Adrenal gland (tissue), 5 donors: Measurements from ENCODE around the gene CENPT.

Experiments
- CTCF ChIP-seq, 6 experiments: fragments of 450-650 bp in 4 of 6; fragments of 200-600 bp in 2 of 6; sonication (generic) in 1 of 6; IDR thresholded peaks; 1 replicate in 5 of 6; 2 replicates in 1 of 6; pipeline versions ENCODE4 v1.5.1 to v1.8.0; 2016 to 2021; ENCODE audit warnings: antibody characterized with exemption in 6 of 6, mild to moderate bottlenecking in 2 of 6, moderate library complexity in 1 of 6
- POLR2A ChIP-seq, 2 donors: fragments of 450-650 bp; IDR thresholded peaks; one replicate each; pipeline ENCODE4 v1.6.1; 2017; ENCODE audit warnings: antibody characterized with exemption in 2 of 2, mild to moderate bottlenecking in 2 of 2, moderate library complexity in 1 of 2
- donor health status: DM: no; HTN: no; CAD: no.

GRCh38 chr16:67796099-67796718 is 51.3 kb downstream of the CENPT start:
- TF ChIP-seq CTCF (IDR thresholded peaks at IDR 0.05) (no peak), POLR2A (IDR thresholded peaks at IDR 0.05) (no peak)
